Keratinocyte (primary cell): Measurements from ENCODE around the gene HOXB6. TPM values are rescaled to one million over a fixed set of nuclear protein-coding genes. Genes with fewer than 3 reads are reported as not detected.

ENCODE experiments used
- DNase-seq: peaks from one replicate; pipeline ENCODE4 v3.0.0-alpha.2; 2011; ENCODE audit warnings: low read depth, missing footprints, low spot score
- FAIRE-seq: peaks from 2 replicates; lab custom pipeline; 2011; peaks lifted over from hg19 to GRCh38; lab: Jason Lieb, UNC
- H2AFZ ChIP-seq: 2 replicates; pipeline ENCODE4 v1.6.0; 2012; ENCODE audit warnings: low read length, control low read depth, inconsistent platforms; ENCODE audit not compliant: control insufficient read depth
- H3K27ac ChIP-seq: 2 replicates; pipeline ENCODE4 v1.5.1; 2011; ENCODE audit warnings: low read length; ENCODE audit not compliant: control insufficient read depth, insufficient read depth
- H3K27me3 ChIP-seq: 3 replicates; pipeline ENCODE4 v1.6.0; 2011; ENCODE audit warnings: low read length; ENCODE audit not compliant: control insufficient read depth, insufficient read depth; ENCODE audit errors: extremely low read depth
- H3K36me3 ChIP-seq, 2 experiments: 2 replicates in 1 of 2; 3 replicates in 1 of 2; pipeline ENCODE4 v1.5.1; 2011; ENCODE audit warnings: low read length in 2 of 2, mild to moderate bottlenecking in 1 of 2; ENCODE audit not compliant: control insufficient read depth in 2 of 2, insufficient read depth in 2 of 2; ENCODE audit errors: extremely low read depth in 1 of 2
- H3K4me1 ChIP-seq: 3 replicates; pipeline ENCODE4 v1.5.1; 2011; ENCODE audit warnings: low read length; ENCODE audit not compliant: control insufficient read depth, insufficient read depth; ENCODE audit errors: extremely low read depth
- H3K4me2 ChIP-seq: 3 replicates; pipeline ENCODE4 v1.6.0; 2011; ENCODE audit warnings: low read depth, low read length; ENCODE audit not compliant: control insufficient read depth, insufficient read depth; ENCODE audit errors: extremely low read depth
- H3K4me3 ChIP-seq, 3 experiments: fragments of 200-600 bp in 1 of 3; sonication (generic) in 1 of 3; 2 replicates in 2 of 3; 3 replicates in 1 of 3; pipeline ENCODE4 v1.5.1; 2011 to 2016; ENCODE audit warnings: low read length in 3 of 3, mild to moderate bottlenecking in 3 of 3, control low read depth in 2 of 3, inconsistent platforms in 1 of 3, low read depth in 1 of 3, mixed read lengths in 1 of 3, mixed run types in 1 of 3, moderate library complexity in 1 of 3; ENCODE audit not compliant: control insufficient read depth in 2 of 3, insufficient read depth in 2 of 3; ENCODE audit errors: extremely low read depth in 1 of 3
- H3K79me2 ChIP-seq: 2 replicates; pipeline ENCODE4 v1.6.0; 2012; ENCODE audit warnings: low read length; ENCODE audit not compliant: control insufficient read depth, insufficient read depth
- H3K9ac ChIP-seq: 3 replicates; pipeline ENCODE4 v1.6.0; 2011; ENCODE audit warnings: low read length; ENCODE audit not compliant: control insufficient read depth, insufficient read depth; ENCODE audit errors: extremely low read depth
- H3K9me1 ChIP-seq: 3 replicates; pipeline ENCODE4 v1.6.0; 2011; ENCODE audit warnings: low read length; ENCODE audit not compliant: control insufficient read depth, insufficient read depth; ENCODE audit errors: extremely low read depth
- H3K9me3 ChIP-seq: 2 replicates; pipeline ENCODE4 v1.5.1; 2012; ENCODE audit warnings: low read depth, low read length; ENCODE audit not compliant: control insufficient read depth
- H4K20me1 ChIP-seq: 3 replicates; pipeline ENCODE4 v1.6.0; 2011; ENCODE audit warnings: low read length; ENCODE audit not compliant: control insufficient read depth, insufficient read depth; ENCODE audit errors: extremely low read depth
- EZH2 ChIP-seq: IDR thresholded peaks from one replicate; pipeline ENCODE4 v1.6.1; 2012; ENCODE audit warnings: inconsistent platforms, mild to moderate bottlenecking, low read length, moderate library complexity
- dilution Hi-C: fragments of 300-500 bp; cut with MboI; formaldehyde crosslinking; loops from one replicate; pipeline ENCODE4 v1.7.0; 2020; ENCODE audit warnings: low sequenced_read_pairs; ENCODE audit not compliant: extremely low pct_ligation_motif_present
- polyA plus RNA-seq, 5 experiments: library from polyadenylated mRNA; depleted of rRNA in 3 of 5; stranded (reverse) in 3 of 5; stranded (forward) in 1 of 5; unstranded in 1 of 5; fragments of >200 nt; gene quantifications; 1 replicate in 1 of 5; 2 replicates in 3 of 5; 3 replicates in 1 of 5; pipeline versions ENCODE4 v1.2.1 to v1.2.3, GENCODE V29; 2011 to 2012; ENCODE audit warnings: missing spikeins in 2 of 5, low read depth in 1 of 5, low replicate concordance in 1 of 5
- TF ChIP-seq, protein P1 (sequence below), 3 experiments: IDR thresholded peaks in 1 of 3; conservative IDR thresholded peaks in 1 of 3; optimal IDR thresholded peaks in 1 of 3; 2 replicates in 2 of 3; 3 replicates in 1 of 3; pipeline versions ENCODE3 to v1.5.1; 2011; ENCODE audit warnings: low read length in 3 of 3, mild to moderate bottlenecking in 3 of 3, moderate library complexity in 2 of 3, control low read depth in 1 of 3, inconsistent platforms in 1 of 3; ENCODE audit not compliant: insufficient read depth in 2 of 3; ENCODE audit errors: extremely low read depth in 1 of 3

HOXB6 gene
- polyA plus RNA-seq, 1 donor (not counting 4 experiments of a cell fraction or from before 2014, with no cell fraction given) = 0.62 TPM

- Histone ChIP-seq H3K4me2 (no peak overlapping the region), H2AFZ (no peak overlapping the region), H3K4me3 (no peak overlapping the region), H3K36me3 (peaks cover 0 to 1% of the 10 kb centered on the region in 2 experiments), H3K9me3 (no peaks in the 10 kb centered on the region), H3K27me3 (peaks cover 81% of the 10 kb centered on the region), H4K20me1 (no peaks in the 10 kb centered on the region), H3K9ac (no peak overlapping the region), H3K27ac (no peak overlapping the region), H3K4me1 (peaks cover 10% of the 10 kb centered on the region), H3K79me2 (no peaks in the 10 kb centered on the region), H3K9me1 (no peaks in the 10 kb centered on the region)
- dilution Hi-C loops = no loop called here
- FAIRE-seq (no peak), DNase-seq (no peak)
- TF ChIP-seq, protein P1, sequence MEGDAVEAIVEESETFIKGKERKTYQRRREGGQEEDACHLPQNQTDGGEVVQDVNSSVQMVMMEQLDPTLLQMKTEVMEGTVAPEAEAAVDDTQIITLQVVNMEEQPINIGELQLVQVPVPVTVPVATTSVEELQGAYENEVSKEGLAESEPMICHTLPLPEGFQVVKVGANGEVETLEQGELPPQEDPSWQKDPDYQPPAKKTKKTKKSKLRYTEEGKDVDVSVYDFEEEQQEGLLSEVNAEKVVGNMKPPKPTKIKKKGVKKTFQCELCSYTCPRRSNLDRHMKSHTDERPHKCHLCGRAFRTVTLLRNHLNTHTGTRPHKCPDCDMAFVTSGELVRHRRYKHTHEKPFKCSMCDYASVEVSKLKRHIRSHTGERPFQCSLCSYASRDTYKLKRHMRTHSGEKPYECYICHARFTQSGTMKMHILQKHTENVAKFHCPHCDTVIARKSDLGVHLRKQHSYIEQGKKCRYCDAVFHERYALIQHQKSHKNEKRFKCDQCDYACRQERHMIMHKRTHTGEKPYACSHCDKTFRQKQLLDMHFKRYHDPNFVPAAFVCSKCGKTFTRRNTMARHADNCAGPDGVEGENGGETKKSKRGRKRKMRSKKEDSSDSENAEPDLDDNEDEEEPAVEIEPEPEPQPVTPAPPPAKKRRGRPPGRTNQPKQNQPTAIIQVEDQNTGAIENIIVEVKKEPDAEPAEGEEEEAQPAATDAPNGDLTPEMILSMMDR (optimal IDR thresholded peaks at IDR 0.05 in 1 of 3, IDR thresholded peaks at IDR 0.05 in 1 of 3, conservative IDR thresholded peaks at IDR 0.05 in 1 of 3; ENCODE audit: extremely low read depth in 1 of 3, insufficient read depth in 2 of 3, low read length in 3 of 3) = no peak
- no peak for TF ChIP-seq EZH2
Measured at GRCh38 chr17:48568499-48569239, 36.1 kb downstream of the HOXB6 start.

- Histone ChIP-seq H3K27me3 (peaks cover 82% of the 10 kb centered on the region), H3K9me1 (no peaks in the 10 kb centered on the region), H3K36me3 (peaks cover 0 to 1% of the 10 kb centered on the region in 2 experiments), H3K4me3 (no peak overlapping the region), H3K9me3 (no peaks in the 10 kb centered on the region), H3K4me1 (peaks cover 1% of the 10 kb centered on the region), H3K79me2 (no peaks in the 10 kb centered on the region), H3K27ac (no peak overlapping the region), H2AFZ (no peak overlapping the region), H3K4me2 (no peak overlapping the region), H4K20me1 (no peaks in the 10 kb centered on the region), H3K9ac (no peak overlapping the region)
- FAIRE-seq (no peak), DNase-seq (no peak)
- dilution Hi-C loops = no loop called here
- TF ChIP-seq EZH2 = no peak
- TF ChIP-seq, protein P1 (optimal IDR thresholded peaks at IDR 0.05 in 1 of 3, IDR thresholded peaks at IDR 0.05 in 1 of 3, conservative IDR thresholded peaks at IDR 0.05 in 1 of 3; ENCODE audit: extremely low read depth in 1 of 3, insufficient read depth in 2 of 3, low read length in 3 of 3) = no peak
Measured at GRCh38 chr17:48567646-48568354, 37.0 kb downstream of the HOXB6 start.
